Activated T-cell treated with anti-CD3 and anti-CD28 coated beads for 24 hours (primary cell): Measurements from ENCODE around the gene NPIPB6.
"Not testable (repeated sequence)": the region's sequence is repeated elsewhere in the genome, so short reads cannot be mapped to it uniquely, and the experiment has no call there.

Experiments
- DNase-seq: peaks from one replicate; pipeline ENCODE4 v3.0.0-alpha.2; 2020; ENCODE audit warnings: low read depth

NPIPB6 gene

DNA sequence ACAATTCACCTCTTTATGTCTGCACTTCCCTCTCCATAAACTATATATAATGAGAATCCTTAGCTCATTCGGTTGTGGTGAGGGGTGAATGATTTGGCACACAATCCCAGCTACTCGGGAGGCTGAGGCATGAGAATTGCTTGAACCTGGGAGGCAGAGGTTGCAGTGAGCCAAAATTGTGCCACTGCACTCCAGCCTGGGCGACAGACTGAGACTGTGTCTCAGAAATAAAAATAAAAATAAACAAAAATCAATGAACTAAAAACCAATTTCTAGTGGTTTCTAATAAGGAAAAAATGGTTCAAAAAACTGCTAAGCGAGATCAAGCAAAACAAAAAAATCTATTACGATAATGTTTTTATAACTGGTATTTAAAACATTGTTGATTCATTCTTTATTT lies at the start of gene NPIPB6:
Gene NPIPB6, minus strand, starts transcription at position 101 of the 400 bp plus-strand sequence. CDS start 686 bp downstream, outside the sequence.
- not testable (repeated sequence) for DNase-seq

GRCh38 chr16:28403220-28404072 lies 40.1 kb upstream of the NPIPB6 start, which contains the start of gene EIF3CL:
TSS of gene EIF3CL (minus strand) at chr16:28403841. CDS start at chr16:28403618, 223 bp downstream.
- not testable (repeated sequence) for DNase-seq

DNA sequence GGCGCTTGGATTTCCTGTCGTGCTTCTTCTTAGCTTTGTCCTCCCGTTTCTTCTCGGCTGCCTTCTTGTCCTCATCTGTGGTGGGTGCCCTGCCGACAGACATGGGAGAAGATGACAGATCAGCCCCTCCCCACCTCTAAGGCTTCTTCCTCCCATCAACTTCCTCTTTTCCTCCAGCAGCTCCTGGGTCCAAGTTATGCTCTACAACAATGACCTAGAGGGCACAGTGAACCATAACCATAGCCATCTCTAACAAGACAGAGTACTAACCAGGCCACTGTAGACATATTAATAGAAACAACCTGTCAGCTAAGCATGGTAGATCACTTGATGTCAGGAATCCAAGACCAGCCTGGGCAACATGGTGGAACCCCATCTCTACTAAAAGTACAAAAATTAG lies 28.7 kb upstream of the NPIPB6 start:
- DNase-seq: not testable (repeated sequence)

- not testable (repeated sequence) for DNase-seq
These were observed 19.0 kb upstream of the NPIPB6 start for GRCh38 chr16:28382177-28382867.

DNA sequence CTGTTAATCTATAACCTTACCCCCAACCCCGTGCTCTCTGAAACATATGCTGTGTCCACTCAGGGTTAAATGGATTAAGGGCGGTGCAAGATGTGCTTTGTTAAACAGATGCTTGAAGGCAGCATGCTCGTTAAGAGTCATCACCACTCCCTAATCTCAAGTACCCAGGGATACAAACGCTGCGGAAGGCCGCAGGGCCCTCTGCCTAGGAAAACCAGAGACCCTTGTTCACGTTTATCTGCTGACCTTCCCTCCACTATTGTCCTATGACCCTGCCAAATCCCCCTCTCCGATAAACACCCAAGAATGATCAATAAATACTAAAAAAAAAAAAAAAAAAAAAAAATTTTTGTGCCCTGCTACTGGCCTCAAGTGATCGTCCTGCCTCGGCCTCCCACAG lies 14.5 kb upstream of the NPIPB6 start:
- not testable (repeated sequence) for DNase-seq

DNA sequence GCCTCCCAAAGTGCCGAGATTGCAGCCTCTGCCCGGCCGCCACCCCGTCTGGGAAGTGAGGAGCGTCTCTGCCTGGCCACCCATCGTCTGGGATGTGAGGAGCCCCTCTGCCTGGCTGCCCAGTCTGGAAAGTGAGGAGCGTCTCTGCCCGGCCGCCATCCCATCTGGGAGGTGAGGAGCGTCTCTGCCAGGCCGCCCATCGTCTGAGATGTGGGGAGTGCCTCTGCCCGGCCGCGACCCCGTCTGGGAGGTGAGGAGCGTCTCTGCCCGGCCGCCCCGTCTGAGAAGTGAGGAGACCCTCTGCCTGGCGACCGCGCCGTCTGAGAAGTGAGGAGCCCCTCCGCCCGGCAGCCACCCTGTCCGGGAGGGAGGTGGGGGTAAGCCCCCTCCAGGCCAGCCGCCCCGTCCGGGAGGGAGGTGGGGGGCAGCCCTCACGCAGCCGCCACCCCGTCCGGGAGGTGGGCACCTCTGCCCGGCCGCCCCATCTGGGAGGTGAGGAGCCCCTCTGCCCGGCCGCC lies 13.9 kb upstream of the NPIPB6 start:
- DNase-seq: not testable (repeated sequence)

- not testable (repeated sequence) for DNase-seq
These were observed 11.8 kb upstream of the NPIPB6 start for GRCh38 chr16:28375115-28375514.

GRCh38 chr16:28374281-28374680 lies 11.0 kb upstream of the NPIPB6 start:
- DNase-seq: not testable (repeated sequence)

DNA sequence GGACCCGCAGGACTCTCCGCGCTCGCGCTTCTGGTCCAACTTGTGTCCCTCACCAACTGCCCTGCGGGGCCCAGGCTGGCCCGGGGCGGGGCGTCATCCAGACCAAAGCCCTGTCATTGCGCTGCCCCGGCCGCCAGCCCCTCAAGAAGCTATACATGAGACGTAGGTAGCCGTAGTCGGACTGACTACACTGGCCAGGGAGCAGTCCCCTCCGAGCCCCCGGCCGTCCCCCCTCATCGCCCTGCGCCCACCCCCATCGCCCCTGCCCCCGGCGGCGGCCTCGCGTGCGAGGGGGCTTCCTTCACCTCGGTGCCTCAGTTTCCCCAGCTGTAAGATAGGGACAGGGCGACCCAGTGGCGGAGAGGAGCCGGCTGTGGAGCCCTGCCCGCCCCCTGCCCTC lies 4.6 kb upstream of the NPIPB6 start:
- not testable (repeated sequence) for DNase-seq

DNA sequence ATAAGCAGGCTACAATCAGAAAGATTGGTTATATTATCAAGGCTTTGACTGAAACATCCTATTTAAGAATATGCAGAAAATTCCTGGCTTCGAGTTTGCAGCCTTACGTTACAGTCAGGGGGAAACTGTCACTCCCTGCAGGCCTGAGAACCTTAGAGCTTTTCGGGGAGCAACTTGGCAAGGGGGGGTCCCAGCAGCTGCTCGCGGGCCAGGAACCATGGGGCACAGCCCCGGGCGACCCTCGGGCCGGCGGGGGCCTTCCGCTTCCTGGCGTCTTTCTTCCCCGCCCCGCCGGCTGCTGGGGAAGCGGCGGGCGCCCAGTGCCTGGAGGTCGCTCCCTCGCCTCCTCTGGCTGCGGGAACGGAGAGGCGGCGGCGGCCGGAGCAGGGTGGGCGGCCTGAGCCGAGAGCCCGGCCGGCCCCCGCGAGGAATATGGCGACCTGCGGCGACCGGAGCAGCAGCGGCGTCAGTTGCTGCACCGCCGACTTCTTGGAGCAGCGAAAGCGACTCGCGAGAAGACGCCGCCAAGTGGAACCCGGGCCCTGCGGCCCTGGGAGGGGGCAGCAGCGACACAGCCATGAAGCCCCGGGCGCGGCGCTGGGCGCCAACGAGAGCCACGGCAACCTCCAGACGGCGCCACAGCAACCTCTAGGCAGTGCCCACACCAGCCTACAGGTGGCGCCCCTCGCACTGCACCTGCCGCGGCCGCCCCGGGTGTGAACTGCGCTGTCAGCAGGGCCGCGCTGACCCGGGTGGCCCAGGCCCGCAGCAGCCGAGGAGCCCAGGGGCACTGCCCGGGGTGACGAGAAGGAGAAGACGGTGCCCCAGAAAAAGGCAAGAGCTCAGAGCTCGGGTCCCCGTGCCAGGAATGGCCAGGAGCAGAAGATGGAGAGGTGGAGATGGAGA lies 1.2 kb upstream of the NPIPB6 start:
- not testable (repeated sequence) for DNase-seq

DNA sequence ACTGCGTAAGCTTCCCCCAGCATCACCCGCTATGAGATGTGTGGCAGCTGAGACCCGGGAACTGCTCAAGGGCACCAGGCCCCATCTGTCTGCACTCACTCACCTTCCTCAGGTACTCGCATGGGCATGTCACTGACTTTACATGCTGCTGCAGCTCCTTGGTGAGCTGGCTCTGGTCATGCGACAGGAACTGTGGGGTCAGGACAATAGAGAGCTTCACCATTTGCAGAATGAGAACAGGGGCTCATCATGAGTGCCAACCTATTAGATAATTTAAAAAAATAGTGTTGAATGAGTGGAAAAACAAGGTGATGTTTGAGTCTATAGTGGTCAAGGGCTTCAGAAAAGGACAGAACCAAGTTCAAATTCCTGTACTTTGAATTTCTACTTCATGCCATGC lies 708 bp downstream of the NPIPB6 start:
- DNase-seq: not testable (repeated sequence)

DNA sequence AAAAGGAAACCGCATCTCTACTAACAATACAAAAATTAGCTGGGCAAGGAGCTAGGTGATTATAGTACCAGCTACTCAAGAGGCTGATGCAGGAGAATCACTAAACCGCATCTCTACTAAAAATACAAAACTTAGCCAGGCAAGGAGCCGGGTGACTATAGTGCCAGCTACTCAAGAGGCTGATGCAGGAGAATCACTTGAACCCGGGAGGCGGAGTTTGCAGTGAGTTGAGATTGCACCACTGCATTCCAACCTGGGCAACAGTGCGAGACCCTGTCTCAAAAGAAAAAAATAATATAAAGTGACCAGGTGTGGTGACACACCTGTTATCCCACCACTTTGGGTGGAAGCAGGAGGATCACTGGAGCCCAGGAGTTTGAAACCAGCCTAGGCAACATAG lies 25.1 kb downstream of the NPIPB6 start:
- DNase-seq: not testable (repeated sequence)

DNA sequence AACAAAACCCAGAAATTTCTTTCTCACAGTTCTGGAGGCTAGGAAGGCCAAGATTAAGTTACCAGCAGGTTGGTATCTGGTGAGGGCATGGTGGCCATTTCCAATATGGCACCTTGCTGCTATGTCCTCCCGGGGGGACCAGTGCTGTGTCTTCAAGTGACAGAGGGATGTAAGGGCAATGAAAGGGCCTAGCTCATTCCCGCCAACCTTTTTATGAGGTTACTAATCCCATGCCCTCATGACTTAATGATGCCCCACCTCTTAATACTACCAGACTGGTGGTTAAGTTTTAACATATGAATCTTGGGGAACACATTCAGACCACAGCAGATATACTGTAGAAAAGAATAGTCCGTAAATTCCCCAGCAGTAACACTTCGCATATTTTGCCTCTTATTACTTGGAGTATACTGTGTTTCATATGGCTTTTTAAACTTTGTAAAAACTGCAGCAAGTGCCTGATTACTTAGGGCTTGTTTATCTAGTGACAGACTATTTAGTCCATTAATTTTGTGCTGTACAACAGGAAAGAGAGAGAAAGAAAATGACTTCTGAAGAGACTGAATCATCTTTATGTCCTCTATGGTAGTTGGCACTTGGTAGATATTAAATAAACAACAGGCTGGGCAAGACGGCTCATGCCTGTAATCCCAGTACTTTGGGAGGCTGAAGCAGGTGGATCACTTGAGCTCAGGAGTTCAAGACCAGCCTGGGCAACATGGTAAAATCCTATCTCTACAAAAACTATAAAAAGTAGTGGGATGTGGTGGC lies 26.2 kb downstream of the NPIPB6 start:
- DNase-seq: not testable (repeated sequence)

DNA sequence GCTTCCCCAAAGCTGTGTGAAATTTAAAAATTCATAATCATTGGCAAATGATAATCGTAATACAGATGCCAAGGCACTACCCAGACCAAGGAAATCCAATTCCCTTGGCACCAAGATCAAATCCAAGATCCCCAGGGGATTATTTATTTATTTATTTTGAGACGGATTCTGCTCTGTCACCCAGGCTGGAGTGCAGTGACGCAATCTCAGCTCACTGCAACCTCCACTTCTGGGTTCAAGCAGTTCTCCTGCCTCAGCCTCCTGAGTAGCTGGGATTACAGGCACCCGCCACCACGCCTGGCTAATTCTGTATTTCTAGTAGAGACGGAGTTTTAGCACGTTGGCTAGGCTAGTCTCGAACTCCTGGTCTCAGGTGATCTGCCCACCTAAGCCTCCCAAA lies 27.6 kb downstream of the NPIPB6 start:
- DNase-seq: not testable (repeated sequence)

DNA sequence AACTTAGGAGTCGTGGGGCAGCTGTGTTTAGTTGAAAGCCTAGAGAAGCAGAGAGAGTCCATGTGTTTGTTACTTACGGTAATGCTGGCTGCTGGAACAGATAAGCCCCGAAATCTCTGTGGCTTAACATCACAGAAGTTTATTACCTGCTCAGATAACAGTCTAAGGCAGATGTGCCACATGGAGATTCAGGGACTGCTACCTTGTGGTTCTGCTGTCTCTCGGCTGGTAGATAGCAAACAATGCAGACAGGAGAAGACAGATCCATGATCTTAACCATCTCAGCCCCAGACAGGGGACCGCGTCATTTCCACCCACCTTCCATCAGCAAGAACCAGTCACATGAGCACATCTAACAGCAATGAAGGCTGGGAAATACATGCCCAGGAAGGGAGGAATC lies 30.7 kb downstream of the NPIPB6 start:
- DNase-seq: not testable (repeated sequence)

GRCh38 chr16:28330981-28331380 lies 32.3 kb downstream of the NPIPB6 start:
- not testable (repeated sequence) for DNase-seq

- not testable (repeated sequence) for DNase-seq
These were observed 33.1 kb downstream of the NPIPB6 start for GRCh38 chr16:28330232-28330631.

GRCh38 chr16:28326881-28327610 lies 36.3 kb downstream of the NPIPB6 start:
- peak; percentile 58 for DNase-seq

DNA sequence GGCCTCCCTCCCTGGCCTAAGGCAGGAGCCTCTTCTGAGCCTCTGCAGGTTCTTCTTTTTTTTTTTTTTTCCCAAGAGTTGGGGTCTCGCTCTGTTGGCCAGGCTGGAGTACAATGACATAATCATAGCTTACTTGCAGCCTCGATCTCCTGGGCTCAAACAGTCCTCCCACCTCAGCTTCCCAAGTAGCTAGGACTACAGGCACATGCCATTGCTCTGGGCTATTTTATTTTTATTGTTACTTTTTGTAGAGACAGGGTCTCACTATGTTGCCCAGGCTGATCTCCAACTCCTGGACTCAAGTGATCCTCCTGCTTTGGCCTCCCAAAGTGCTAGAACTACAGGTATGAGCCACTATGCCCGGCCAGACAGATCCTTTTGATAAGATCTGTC lies 38.4 kb downstream of the NPIPB6 start:
- DNase-seq: no peak

DNA sequence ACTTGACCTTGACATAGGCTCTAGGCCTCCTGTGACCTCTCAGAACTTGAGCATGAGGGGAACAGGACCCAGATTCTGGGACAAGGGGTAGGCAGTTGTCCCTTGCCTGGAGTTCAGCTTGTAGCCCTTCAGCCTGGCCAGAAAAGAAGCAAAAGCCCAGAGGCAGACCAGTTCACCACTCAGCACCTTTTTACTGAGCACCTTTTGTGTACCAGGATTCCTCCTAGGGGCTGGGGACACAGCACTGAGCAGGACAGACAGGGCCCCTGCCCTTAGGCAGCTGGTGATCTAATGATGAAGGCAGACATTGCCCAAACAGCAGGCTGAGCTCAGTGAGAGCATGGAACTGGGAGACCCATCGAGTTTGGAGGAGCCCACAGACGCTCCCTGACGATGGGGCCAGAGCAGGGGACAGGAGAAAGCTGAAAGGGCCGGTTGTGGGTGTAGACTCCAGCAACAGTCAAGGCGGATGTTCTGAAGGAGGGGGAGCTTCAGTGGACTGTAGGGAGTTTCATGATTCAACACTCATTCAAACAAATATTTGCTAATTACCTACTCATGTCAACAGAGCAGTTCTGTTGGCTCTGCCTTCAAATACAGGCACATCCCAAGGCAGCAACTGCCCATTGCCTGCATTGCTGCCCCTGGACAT lies 38.9 kb downstream of the NPIPB6 start:
- no peak for DNase-seq
